ENCODE measurements around the gene RPS3. TPM values are rescaled to one million over a fixed set of nuclear protein-coding genes. Genes with fewer than 3 reads are reported as not detected.
A peak's percentile ranks its signal among the peaks of the same experiment; 100 is the strongest.

Gene RPS3
- total RNA-seq, 2 experiments from 2014 or later, result 4,753 to 4,828 TPM

- peaks cover 30% of the 10 kb centered on the region for H3K4me1 Mint-ChIP-seq (ENCODE audit: low read depth)
- H3K27ac ChIP-seq (ENCODE audit: low read depth in 1 of 2, low read length in 2 of 2), result no peak overlapping the region
- H3K4me3 ChIP-seq (ENCODE audit: low read length), result no peak overlapping the region
- peaks cover 55% of the 10 kb centered on the region for H3K27me3 Mint-ChIP-seq
- H3K27ac Mint-ChIP-seq, result no peak overlapping the region
- H3K27me3 ChIP-seq (ENCODE audit: control insufficient read depth in 1 of 2, insufficient read depth in 2 of 2, low read length in 2 of 2), result peaks cover 32 to 38% of the 10 kb centered on the region in 2 experiments
- no peak for TF ChIP-seq CTCF (IDR thresholded peaks at IDR 0.05)
- POLR2A ChIA-PET, result interaction anchor here (0.8 to 2.1 kb wide), 8 partner anchors 29 to 188 kb away, joined by 3 to 14 read pairs (median 4); partner anchors contain the start of gene GDPD5
- peaks cover 0 to 15% of the 10 kb centered on the region in 2 experiments for H3K9me3 ChIP-seq (ENCODE audit: control insufficient read depth in 1 of 2, insufficient read depth in 1 of 2, low read length in 2 of 2)
- intact Hi-C loops (cut with DNase I, micrococcal nuclease), result no loop called here
- H3K9me3 Mint-ChIP-seq, result no peaks in the 10 kb centered on the region
- DNase-seq, result no peak
- H3K36me3 ChIP-seq (ENCODE audit: insufficient read depth, low read length), result no peaks in the 10 kb centered on the region
- peak overlapping the region; percentile 52 for H3K4me3 Mint-ChIP-seq
- no peaks in the 10 kb centered on the region for H3K36me3 Mint-ChIP-seq (ENCODE audit: low read depth)
- no peak for ATAC-seq (ENCODE audit: poor library complexity)
- peaks cover 30% of the 10 kb centered on the region for H3K4me1 ChIP-seq (ENCODE audit: insufficient read depth, low read length)
- CTCF ChIA-PET, result no interaction called here
Observed at GRCh38 chr11:75429641-75429901, 30.3 kb downstream of the RPS3 start.

- Mint-ChIP-seq H3K4me3 (peak overlapping the region; percentile 82), H3K36me3 (ENCODE audit: low read depth) (peaks cover 5% of the 10 kb centered on the region), H3K4me1 (ENCODE audit: low read depth) (peaks cover 30% of the 10 kb centered on the region), H3K27ac (peak overlapping the region; percentile 11), H3K27me3 (peaks cover 55% of the 10 kb centered on the region), H3K9me3 (no peaks in the 10 kb centered on the region)
- Histone ChIP-seq H3K9me3 (ENCODE audit: control insufficient read depth in 1 of 2, insufficient read depth in 1 of 2, low read length in 2 of 2) (peaks cover 0 to 15% of the 10 kb centered on the region in 2 experiments), H3K4me1 (ENCODE audit: insufficient read depth, low read length) (peaks cover 30% of the 10 kb centered on the region), H3K4me3 (ENCODE audit: low read length) (peak overlapping the region; percentile 43), H3K36me3 (ENCODE audit: insufficient read depth, low read length) (no peaks in the 10 kb centered on the region), H3K27me3 (ENCODE audit: control insufficient read depth in 1 of 2, insufficient read depth in 2 of 2, low read length in 2 of 2) (peaks cover 32 to 38% of the 10 kb centered on the region in 2 experiments), H3K27ac (ENCODE audit: low read depth in 1 of 2, low read length in 2 of 2) (no peak overlapping the region)
- intact Hi-C loops (cut with DNase I, micrococcal nuclease), result loop anchor here in 1 of 2 experiments (5.0 kb wide), 1 partner anchor 33 kb away; the partner anchor contains the start of gene RPS3
- no peak for TF ChIP-seq CTCF (IDR thresholded peaks at IDR 0.05)
- peak; percentile 34 to 86 (median 54) for DNase-seq
- ChIA-PET POLR2A (interaction anchor here (0.8 to 2.1 kb wide), 8 partner anchors 30 to 188 kb away, joined by 3 to 14 read pairs (median 4); partner anchors contain the start of gene GDPD5), CTCF (no interaction called here)
- ATAC-seq (ENCODE audit: poor library complexity), result peak; percentile 65
Observed at GRCh38 chr11:75429902-75430713, 30.8 kb downstream of the RPS3 start.

- no peaks in the 10 kb centered on the region for H3K36me3 ChIP-seq (ENCODE audit: insufficient read depth, low read length)
- TF ChIP-seq CTCF (IDR thresholded peaks at IDR 0.05), result no peak
- no peaks in the 10 kb centered on the region for H3K9me3 Mint-ChIP-seq
- intact Hi-C loops (cut with DNase I, micrococcal nuclease), result loop anchor here in 1 of 2 experiments (5.0 kb wide), 1 partner anchor 34 kb away; the partner anchor contains the start of gene RPS3
- H3K27ac ChIP-seq (ENCODE audit: low read depth in 1 of 2, low read length in 2 of 2), result no peak overlapping the region
- ChIA-PET POLR2A (interaction anchor here (1.1 to 2.1 kb wide), 5 partner anchors 31 to 189 kb away, joined by 3 to 14 read pairs (median 6); partner anchors contain the start of gene GDPD5), CTCF (no interaction called here)
- ATAC-seq (ENCODE audit: poor library complexity), result no peak
- no peak for DNase-seq
- peak overlapping the region; percentile 11 for H3K27ac Mint-ChIP-seq
- H3K4me3 Mint-ChIP-seq, result peak overlapping the region; percentile 82
- H3K4me1 ChIP-seq (ENCODE audit: insufficient read depth, low read length), result peaks cover 30% of the 10 kb centered on the region
- peaks cover 32 to 38% of the 10 kb centered on the region in 2 experiments for H3K27me3 ChIP-seq (ENCODE audit: control insufficient read depth in 1 of 2, insufficient read depth in 2 of 2, low read length in 2 of 2)
- peaks cover 58% of the 10 kb centered on the region for H3K27me3 Mint-ChIP-seq
- H3K36me3 Mint-ChIP-seq (ENCODE audit: low read depth), result peaks cover 5% of the 10 kb centered on the region
- H3K4me3 ChIP-seq (ENCODE audit: low read length), result peak overlapping the region; percentile 43
- peaks cover 30% of the 10 kb centered on the region for H3K4me1 Mint-ChIP-seq (ENCODE audit: low read depth)
- peaks cover 0 to 15% of the 10 kb centered on the region in 2 experiments for H3K9me3 ChIP-seq (ENCODE audit: control insufficient read depth in 1 of 2, insufficient read depth in 1 of 2, low read length in 2 of 2)
Observed at GRCh38 chr11:75430714-75431532, 31.6 kb downstream of the RPS3 start.
